Prostate gland (tissue), 2 donors: ENCODE results near the gene DIS3L2. TPM values are rescaled to one million over a fixed set of nuclear protein-coding genes. Genes with fewer than 3 reads are reported as not detected.

Experiments used
- DNase-seq: peaks from one replicate; pipeline ENCODE4 v3.0.0-alpha.2; 2019; ENCODE audit warnings: low spot score
- H3K27ac ChIP-seq, 2 donors: fragments of 200-600 bp; sonication (generic); 2 replicates each; pipeline ENCODE4 v1.5.1; 2017 to 2019
- H3K27me3 ChIP-seq: fragments of 200-600 bp; sonication (generic); replicated peaks from 2 replicates; pipeline ENCODE4 v1.5.1; 2019; ENCODE audit not compliant: insufficient read depth
- H3K36me3 ChIP-seq, 2 donors: fragments of 200-600 bp; sonication (generic); 1 replicate in 1 of 2; 2 replicates in 1 of 2; pipeline versions ENCODE4 v1.5.1 to v1.8.1; 2017 to 2019
- H3K4me1 ChIP-seq: fragments of 200-600 bp; sonication (generic); replicated peaks from 2 replicates; pipeline ENCODE4 v1.5.1; 2019
- H3K4me3 ChIP-seq, 2 donors: fragments of 200-600 bp; sonication (generic); 2 replicates each; pipeline ENCODE4 v1.5.1; 2017 to 2019
- H3K9me3 ChIP-seq: fragments of 200-600 bp; sonication (generic); 2 replicates; pipeline ENCODE4 v1.5.1; 2017
- CTCF ChIP-seq, 4 experiments: fragments of 200-600 bp in 2 of 4; fragments of 450-650 bp in 2 of 4; sonication (generic) in 2 of 4; IDR thresholded peaks; 1 replicate in 3 of 4; 2 replicates in 1 of 4; pipeline ENCODE4 v1.5.1; 2016 to 2019; ENCODE audit warnings: antibody characterized with exemption in 4 of 4, mild to moderate bottlenecking in 2 of 4, moderate library complexity in 2 of 4
- POLR2A ChIP-seq: fragments of 450-650 bp; IDR thresholded peaks from one replicate; pipeline ENCODE4 v1.6.1; 2016; ENCODE audit warnings: antibody characterized with exemption, mild to moderate bottlenecking
- POLR2AphosphoS5 ChIP-seq: sonication (generic); formaldehyde crosslinking; IDR thresholded peaks from one replicate; pipeline ENCODE4 v1.6.1; 2017; ENCODE audit warnings: antibody characterized with exemption
- WGBS: methylation state at CpG from one replicate; pipeline ENCODE4 v1.1.5; 2018; 5-methylcytosine and 5-hydroxymethylcytosine counted together
- intact Hi-C: fragments of 100-400 bp; cut with DNase I; formaldehyde crosslinking; loops from one replicate; pipeline ENCODE4 v1.14.2; 2022
- total RNA-seq, 2 donors: library from RNA; depleted of rRNA; stranded (reverse); fragments of >200 nt; gene quantifications; one replicate each; pipeline ENCODE4 v1.1.0, GENCODE V29; 2016

The DIS3L2 gene
- total RNA-seq, 2 donors from 2014 or later: 30.1 to 71.3 TPM

GRCh38 chr2:232306741-232307305, 345.3 kb downstream of the DIS3L2 start:
- no peaks in the 10 kb centered on the region for H3K27me3 ChIP-seq
- DNase-seq: no peak
- no peak overlapping the region for H3K27ac ChIP-seq
- intact Hi-C loops: no loop called here
- H3K4me3 ChIP-seq: no peak overlapping the region
- H3K9me3 ChIP-seq: no peaks in the 10 kb centered on the region
- 95% methylated on average over 7 of the region's 7 CpGs for WGBS
- H3K4me1 ChIP-seq: no peaks in the 10 kb centered on the region
- no peaks in the 10 kb centered on the region for H3K36me3 ChIP-seq
- TF ChIP-seq POLR2A (no peak), CTCF (IDR thresholded peaks at IDR 0.05) (no peak), POLR2AphosphoS5 (no peak)

GRCh38 chr2:232307854-232308253, 346.3 kb downstream of the DIS3L2 start:
- no peak overlapping the region for H3K27ac ChIP-seq
- no peaks in the 10 kb centered on the region for H3K36me3 ChIP-seq
- intact Hi-C loops: no loop called here
- no peaks in the 10 kb centered on the region for H3K27me3 ChIP-seq
- H3K9me3 ChIP-seq: no peaks in the 10 kb centered on the region
- no peak for DNase-seq
- H3K4me3 ChIP-seq: no peak overlapping the region
- H3K4me1 ChIP-seq: no peaks in the 10 kb centered on the region
- WGBS: 55% methylated on average over 3 of the region's 3 CpGs
- TF ChIP-seq POLR2A: no peak
- TF ChIP-seq POLR2AphosphoS5: no peak

- Histone ChIP-seq H3K9me3 (no peaks in the 10 kb centered on the region), H3K27ac (peak overlapping the region in 1 of 2 donors; percentile 17), H3K27me3 (no peaks in the 10 kb centered on the region), H3K4me3 (no peak overlapping the region), H3K36me3 (no peaks in the 10 kb centered on the region), H3K4me1 (no peaks in the 10 kb centered on the region)
- WGBS: 93% methylated on average over 3 of the region's 3 CpGs
- DNase-seq: no peak
- intact Hi-C loops: no loop called here
- TF ChIP-seq CTCF (IDR thresholded peaks at IDR 0.05) (no peak), POLR2A (no peak), POLR2AphosphoS5 (no peak)
Measured at GRCh38 chr2:232308986-232309385, 347.5 kb downstream of the DIS3L2 start.

- Histone ChIP-seq H3K4me1 (no peaks in the 10 kb centered on the region), H3K27ac (no peak overlapping the region), H3K27me3 (no peaks in the 10 kb centered on the region), H3K4me3 (no peak overlapping the region), H3K36me3 (no peaks in the 10 kb centered on the region), H3K9me3 (no peaks in the 10 kb centered on the region)
- TF ChIP-seq CTCF (IDR thresholded peaks at IDR 0.05) (no peak), POLR2AphosphoS5 (no peak), POLR2A (no peak)
- 56% methylated on average over 4 of the region's 4 CpGs for WGBS
- DNase-seq: no peak
- intact Hi-C loops: no loop called here
Measured at GRCh38 chr2:232309592-232309991, 348.1 kb downstream of the DIS3L2 start.

- no peaks in the 10 kb centered on the region for H3K36me3 ChIP-seq
- H3K27ac ChIP-seq: no peak overlapping the region
- H3K9me3 ChIP-seq: no peaks in the 10 kb centered on the region
- TF ChIP-seq CTCF (IDR thresholded peaks at IDR 0.05) (no peak), POLR2AphosphoS5 (no peak), POLR2A (no peak)
- H3K27me3 ChIP-seq: no peaks in the 10 kb centered on the region
- intact Hi-C loops: loop anchor here (10.0 kb wide), 1 partner anchor 165 kb away; no protein-coding TSS in a partner anchor
- no peak for DNase-seq
- no peak overlapping the region for H3K4me3 ChIP-seq
- H3K4me1 ChIP-seq: peaks cover 3% of the 10 kb centered on the region
- 37% methylated on average over 9 of the region's 9 CpGs for WGBS
Measured at GRCh38 chr2:232310121-232310520, 348.6 kb downstream of the DIS3L2 start.
